Measurements from ENCODE around the gene PRKN. TPM values are rescaled to one million over a fixed set of nuclear protein-coding genes. Genes with fewer than 3 reads are reported as not detected.

PRKN gene
- total and polyA plus RNA-seq, 9 of the 15 experiments (the other 6 are each of a cell fraction or from before 2014, with no cell fraction given), result 0.03 to 0.96 (median 0.15) TPM; not detected in 2

GRCh38 chr6:161379834-161380582 is 1347.6 kb downstream of the PRKN start (continued):
- TF ChIP-seq VEZF1 (CRISPR knock-in tag; IDR thresholded peaks at IDR 0.05), result 0 out of 2 replicates have a peak, but pooled peaks have one; percentile 25
- no peak for TF ChIP-seq IRF1 (CRISPR knock-in tag; IDR thresholded peaks at IDR 0.05; ENCODE audit: borderline replicate concordance)
- TF ChIP-seq HSF4 (CRISPR knock-in tag; IDR thresholded peaks at IDR 0.05; ENCODE audit: borderline replicate concordance), result no peak
- peak; percentile 76 for TF ChIP-seq FOSL1 (tag; conservative IDR thresholded peaks at IDR 0.05)
- TF ChIP-seq TBL1XR1 (IDR thresholded peaks at IDR 0.05; ENCODE audit: low read length in 2 of 2), result peak in 1 of 2 experiments; percentile 65; a peak in 1 of 4 replicates
- no peak for TF ChIP-seq ZNF3 (CRISPR knock-in tag; IDR thresholded peaks at IDR 0.05)
- peak; percentile 64; the same call in 1 of the 2 replicates for TF ChIP-seq ZNF766 (CRISPR knock-in tag; conservative IDR thresholded peaks at IDR 0.05)
- TF ChIP-seq RAD21 (CRISPR knock-in tag; conservative IDR thresholded peaks at IDR 0.05 in 1 of 2, IDR thresholded peaks at IDR 0.05 in 1 of 2), result no peak
- TF ChIP-seq REST (IDR thresholded peaks at IDR 0.05; ENCODE audit: borderline replicate concordance), result no peak
- no peak for TF ChIP-seq REST (CRISPR knock-in tag; IDR thresholded peaks at IDR 0.05; ENCODE audit: low read depth)
- peak; percentile 58; the same call in 1 of the 2 replicates for TF ChIP-seq MTA3 (IDR thresholded peaks at IDR 0.05; ENCODE audit: borderline replicate concordance)
- TF ChIP-seq BDP1 (IDR thresholded peaks at IDR 0.05; ENCODE audit: insufficient read depth, insufficient read length), result no peak
- no peak for TF ChIP-seq TCF7 (IDR thresholded peaks at IDR 0.05; ENCODE audit: borderline replicate concordance)
- peak; percentile 88 for TF ChIP-seq SMARCE1 (IDR thresholded peaks at IDR 0.05)
